Liver (tissue), 3 donors: Measurements from ENCODE around the gene FGF12.

Experiments
- CTCF ChIP-seq: fragments of 150-350 bp; IDR thresholded peaks from 2 replicates; pipeline ENCODE4 v1.5.1; 2017; ENCODE audit warnings: improper control_type of control experiment, low read depth, low read length; ENCODE audit not compliant: missing input control
- FOXA1 ChIP-seq: IDR thresholded peaks from 2 replicates; pipeline ENCODE4 v1.6.1; 2016; ENCODE audit warnings: antibody characterized with exemption
- TAF1 ChIP-seq: conservative IDR thresholded peaks from 2 replicates; pipeline ENCODE4 v1.6.1; 2016; ENCODE audit warnings: antibody characterized with exemption, mild to moderate bottlenecking
- YY1 ChIP-seq: IDR thresholded peaks from 2 replicates; pipeline ENCODE4 v1.6.1; 2016; ENCODE audit warnings: antibody characterized with exemption, mild to moderate bottlenecking
- ZBTB33 ChIP-seq: IDR thresholded peaks from 2 replicates; pipeline ENCODE4 v1.6.1; 2016; ENCODE audit warnings: antibody characterized with exemption
- donor health status: healthy.
- donor health status: healthy.

GRCh38 chr3:192514081-192514753 lies 213.1 kb downstream of the FGF12 start:
- TF ChIP-seq CTCF (no peak), TAF1 (no peak), ZBTB33 (no peak), FOXA1 (no peak), YY1 (no peak)
